ENCODE results near the gene GPAM. TPM values are rescaled to one million over a fixed set of nuclear protein-coding genes. Genes with fewer than 3 reads are reported as not detected.

The GPAM gene
- total and polyA plus RNA-seq, 4 donors: 35.5 to 214 (median 147) TPM

DNA sequence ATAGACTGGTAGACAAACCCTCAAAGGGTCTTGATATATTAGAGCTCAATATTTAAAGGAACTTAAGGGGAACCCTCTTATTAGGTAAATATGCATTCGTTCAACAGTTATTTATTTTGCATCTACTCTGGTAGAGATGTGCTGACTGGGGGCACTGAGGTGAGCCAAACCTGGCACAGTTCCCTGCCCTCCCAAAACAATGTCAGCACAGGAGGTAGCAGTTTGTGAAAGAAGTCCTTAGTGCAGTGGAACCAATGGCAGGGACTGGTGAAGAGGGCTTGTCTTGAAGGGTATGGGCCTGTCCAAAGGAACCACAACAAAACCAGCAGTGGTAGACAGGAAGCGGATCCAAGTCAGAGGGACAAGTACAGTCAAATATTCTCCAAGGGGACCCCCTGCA is 32.6 kb upstream of the GPAM start:
- Histone ChIP-seq H3K9ac (ENCODE audit: low read depth in 1 of 2, low read length in 2 of 2) (peak overlapping the region; percentile 15 to 49), H3K27ac (ENCODE audit: low read depth in 1 of 2, low read length in 2 of 2) (peak overlapping the region; percentile 90 to 91), H3K9me3 (ENCODE audit: control insufficient read depth in 4 of 4, low read length in 3 of 4) (no peaks in the 10 kb centered on the region), H3K27me3 (ENCODE audit: control insufficient read depth in 4 of 4, insufficient read depth in 4 of 4, low read length in 3 of 4) (no peaks in the 10 kb centered on the region), H3K4me3 (ENCODE audit: low read depth in 1 of 3, low read length in 3 of 3) (no peak overlapping the region), H3K36me3 (ENCODE audit: control insufficient read depth in 4 of 4, insufficient read depth in 3 of 4, low read depth in 1 of 4, low read length in 3 of 4) (peaks cover 0 to 9% (median 2%) of the 10 kb centered on the region in 4 donors), H3K4me1 (ENCODE audit: control insufficient read depth in 4 of 4, insufficient read depth in 4 of 4, low read length in 3 of 4) (peaks cover 4 to 74% (median 54%) of the 10 kb centered on the region in 4 donors)
- TF ChIP-seq NR2F2 (IDR thresholded peaks at IDR 0.05) (no peak), RXRA (IDR thresholded peaks at IDR 0.05) (peak in 1 of 2 donors; percentile 17)
- TF ChIP-seq, protein P1, sequence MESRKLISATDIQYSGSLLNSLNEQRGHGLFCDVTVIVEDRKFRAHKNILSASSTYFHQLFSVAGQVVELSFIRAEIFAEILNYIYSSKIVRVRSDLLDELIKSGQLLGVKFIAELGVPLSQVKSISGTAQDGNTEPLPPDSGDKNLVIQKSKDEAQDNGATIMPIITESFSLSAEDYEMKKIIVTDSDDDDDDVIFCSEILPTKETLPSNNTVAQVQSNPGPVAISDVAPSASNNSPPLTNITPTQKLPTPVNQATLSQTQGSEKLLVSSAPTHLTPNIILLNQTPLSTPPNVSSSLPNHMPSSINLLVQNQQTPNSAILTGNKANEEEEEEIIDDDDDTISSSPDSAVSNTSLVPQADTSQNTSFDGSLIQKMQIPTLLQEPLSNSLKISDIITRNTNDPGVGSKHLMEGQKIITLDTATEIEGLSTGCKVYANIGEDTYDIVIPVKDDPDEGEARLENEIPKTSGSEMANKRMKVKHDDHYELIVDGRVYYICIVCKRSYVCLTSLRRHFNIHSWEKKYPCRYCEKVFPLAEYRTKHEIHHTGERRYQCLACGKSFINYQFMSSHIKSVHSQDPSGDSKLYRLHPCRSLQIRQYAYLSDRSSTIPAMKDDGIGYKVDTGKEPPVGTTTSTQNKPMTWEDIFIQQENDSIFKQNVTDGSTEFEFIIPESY (IDR thresholded peaks at IDR 0.05): no peak
- no peak for DNase-seq (ENCODE audit: low spot score)
- WGBS: 65% methylated on average over 2 of the region's 2 CpGs

DNA sequence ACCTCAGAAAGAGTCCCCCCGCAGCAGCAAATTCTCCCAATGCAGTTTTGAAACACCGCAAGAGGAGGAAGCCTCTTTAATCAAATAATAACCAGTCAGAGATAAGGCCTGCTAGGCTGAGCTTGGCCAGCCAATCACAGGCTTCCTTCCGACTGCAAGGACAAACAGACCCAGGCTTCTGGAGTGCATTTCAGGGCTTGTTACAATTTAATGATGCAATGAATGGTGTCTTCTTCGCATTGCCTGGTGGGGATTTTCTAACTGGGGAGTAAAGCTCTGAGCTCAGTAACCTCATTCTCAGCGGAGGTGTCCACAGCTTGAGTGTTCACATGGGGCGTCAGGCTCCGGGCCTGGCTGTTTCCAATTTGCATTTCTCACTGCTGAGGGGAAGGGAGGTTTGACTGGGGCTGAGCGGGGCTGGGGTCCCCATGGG is 31.8 kb upstream of the GPAM start:
- Histone ChIP-seq H3K4me1 (ENCODE audit: control insufficient read depth in 4 of 4, insufficient read depth in 4 of 4, low read length in 3 of 4) (peaks cover 4 to 77% (median 57%) of the 10 kb centered on the region in 4 donors), H3K36me3 (ENCODE audit: control insufficient read depth in 4 of 4, insufficient read depth in 3 of 4, low read depth in 1 of 4, low read length in 3 of 4) (peaks cover 0 to 6% (median 1%) of the 10 kb centered on the region in 4 donors), H3K27ac (ENCODE audit: low read depth in 1 of 2, low read length in 2 of 2) (peak overlapping the region; percentile 90 to 91), H3K27me3 (ENCODE audit: control insufficient read depth in 4 of 4, insufficient read depth in 4 of 4, low read length in 3 of 4) (no peaks in the 10 kb centered on the region), H3K9me3 (ENCODE audit: control insufficient read depth in 4 of 4, low read length in 3 of 4) (no peaks in the 10 kb centered on the region), H3K4me3 (ENCODE audit: low read depth in 1 of 3, low read length in 3 of 3) (peak overlapping the region; percentile 60 to 91 (median 82)), H3K9ac (ENCODE audit: low read depth in 1 of 2, low read length in 2 of 2) (peak overlapping the region; percentile 15 to 98)
- TF ChIP-seq, protein P2, sequence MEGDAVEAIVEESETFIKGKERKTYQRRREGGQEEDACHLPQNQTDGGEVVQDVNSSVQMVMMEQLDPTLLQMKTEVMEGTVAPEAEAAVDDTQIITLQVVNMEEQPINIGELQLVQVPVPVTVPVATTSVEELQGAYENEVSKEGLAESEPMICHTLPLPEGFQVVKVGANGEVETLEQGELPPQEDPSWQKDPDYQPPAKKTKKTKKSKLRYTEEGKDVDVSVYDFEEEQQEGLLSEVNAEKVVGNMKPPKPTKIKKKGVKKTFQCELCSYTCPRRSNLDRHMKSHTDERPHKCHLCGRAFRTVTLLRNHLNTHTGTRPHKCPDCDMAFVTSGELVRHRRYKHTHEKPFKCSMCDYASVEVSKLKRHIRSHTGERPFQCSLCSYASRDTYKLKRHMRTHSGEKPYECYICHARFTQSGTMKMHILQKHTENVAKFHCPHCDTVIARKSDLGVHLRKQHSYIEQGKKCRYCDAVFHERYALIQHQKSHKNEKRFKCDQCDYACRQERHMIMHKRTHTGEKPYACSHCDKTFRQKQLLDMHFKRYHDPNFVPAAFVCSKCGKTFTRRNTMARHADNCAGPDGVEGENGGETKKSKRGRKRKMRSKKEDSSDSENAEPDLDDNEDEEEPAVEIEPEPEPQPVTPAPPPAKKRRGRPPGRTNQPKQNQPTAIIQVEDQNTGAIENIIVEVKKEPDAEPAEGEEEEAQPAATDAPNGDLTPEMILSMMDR (IDR thresholded peaks at IDR 0.05; ENCODE audit: low read depth, low read length, missing input control): no peak
- TF ChIP-seq, protein P3, sequence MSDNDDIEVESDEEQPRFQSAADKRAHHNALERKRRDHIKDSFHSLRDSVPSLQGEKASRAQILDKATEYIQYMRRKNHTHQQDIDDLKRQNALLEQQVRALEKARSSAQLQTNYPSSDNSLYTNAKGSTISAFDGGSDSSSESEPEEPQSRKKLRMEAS (IDR thresholded peaks at IDR 0.05): peak; percentile 80
- TF ChIP-seq EGR1 (IDR thresholded peaks at IDR 0.05; ENCODE audit: low read depth in 2 of 2): no peak
- peak; percentile 67 to 79 for TF ChIP-seq JUND (IDR thresholded peaks at IDR 0.05)
- TF ChIP-seq NR2F2 (IDR thresholded peaks at IDR 0.05): no peak
- TF ChIP-seq GABPA (IDR thresholded peaks at IDR 0.05 in 1 of 2, conservative IDR thresholded peaks at IDR 0.05 in 1 of 2): peak in 1 of 2 donors; percentile 19
- peak; percentile 92 for TF ChIP-seq TAF1 (conservative IDR thresholded peaks at IDR 0.05)
- peak; percentile 89 for TF ChIP-seq SP1 (IDR thresholded peaks at IDR 0.05)
- TF ChIP-seq HNF4G (IDR thresholded peaks at IDR 0.05): no peak
- peak; percentile 77 for TF ChIP-seq FOXA2 (IDR thresholded peaks at IDR 0.05)
- TF ChIP-seq HNF4A (conservative IDR thresholded peaks at IDR 0.05): peak; percentile 54 to 74
- TF ChIP-seq, protein P4, sequence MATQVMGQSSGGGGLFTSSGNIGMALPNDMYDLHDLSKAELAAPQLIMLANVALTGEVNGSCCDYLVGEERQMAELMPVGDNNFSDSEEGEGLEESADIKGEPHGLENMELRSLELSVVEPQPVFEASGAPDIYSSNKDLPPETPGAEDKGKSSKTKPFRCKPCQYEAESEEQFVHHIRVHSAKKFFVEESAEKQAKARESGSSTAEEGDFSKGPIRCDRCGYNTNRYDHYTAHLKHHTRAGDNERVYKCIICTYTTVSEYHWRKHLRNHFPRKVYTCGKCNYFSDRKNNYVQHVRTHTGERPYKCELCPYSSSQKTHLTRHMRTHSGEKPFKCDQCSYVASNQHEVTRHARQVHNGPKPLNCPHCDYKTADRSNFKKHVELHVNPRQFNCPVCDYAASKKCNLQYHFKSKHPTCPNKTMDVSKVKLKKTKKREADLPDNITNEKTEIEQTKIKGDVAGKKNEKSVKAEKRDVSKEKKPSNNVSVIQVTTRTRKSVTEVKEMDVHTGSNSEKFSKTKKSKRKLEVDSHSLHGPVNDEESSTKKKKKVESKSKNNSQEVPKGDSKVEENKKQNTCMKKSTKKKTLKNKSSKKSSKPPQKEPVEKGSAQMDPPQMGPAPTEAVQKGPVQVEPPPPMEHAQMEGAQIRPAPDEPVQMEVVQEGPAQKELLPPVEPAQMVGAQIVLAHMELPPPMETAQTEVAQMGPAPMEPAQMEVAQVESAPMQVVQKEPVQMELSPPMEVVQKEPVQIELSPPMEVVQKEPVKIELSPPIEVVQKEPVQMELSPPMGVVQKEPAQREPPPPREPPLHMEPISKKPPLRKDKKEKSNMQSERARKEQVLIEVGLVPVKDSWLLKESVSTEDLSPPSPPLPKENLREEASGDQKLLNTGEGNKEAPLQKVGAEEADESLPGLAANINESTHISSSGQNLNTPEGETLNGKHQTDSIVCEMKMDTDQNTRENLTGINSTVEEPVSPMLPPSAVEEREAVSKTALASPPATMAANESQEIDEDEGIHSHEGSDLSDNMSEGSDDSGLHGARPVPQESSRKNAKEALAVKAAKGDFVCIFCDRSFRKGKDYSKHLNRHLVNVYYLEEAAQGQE (IDR thresholded peaks at IDR 0.05): peak; percentile 87
- TF ChIP-seq RXRA (IDR thresholded peaks at IDR 0.05): peak; percentile 93
- TF ChIP-seq, protein P5, sequence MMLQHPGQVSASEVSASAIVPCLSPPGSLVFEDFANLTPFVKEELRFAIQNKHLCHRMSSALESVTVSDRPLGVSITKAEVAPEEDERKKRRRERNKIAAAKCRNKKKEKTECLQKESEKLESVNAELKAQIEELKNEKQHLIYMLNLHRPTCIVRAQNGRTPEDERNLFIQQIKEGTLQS (IDR thresholded peaks at IDR 0.05): peak; percentile 97
- TF ChIP-seq FOXA1 (IDR thresholded peaks at IDR 0.05): peak; percentile 63
- peak; percentile 49 to 65 for TF ChIP-seq RAD21 (IDR thresholded peaks at IDR 0.05)
- peak; percentile 91 for TF ChIP-seq YY1 (IDR thresholded peaks at IDR 0.05)
- TF ChIP-seq, protein P1 (IDR thresholded peaks at IDR 0.05): peak; percentile 71
- WGBS: 25% methylated on average over 8 of the region's 8 CpGs
- DNase-seq (ENCODE audit: low spot score): peak; percentile 60

All from liver (tissue), 9 donors.